Esophagus (tissue), 2 donors: Measurements from ENCODE around the gene ITGB5. TPM values are rescaled to one million over a fixed set of nuclear protein-coding genes. Genes with fewer than 3 reads are reported as not detected.

Source experiments
- H3K27ac ChIP-seq, 2 donors: one replicate each; pipeline ENCODE4 v1.5.1; 2013; ENCODE audit warnings: low read depth in 2 of 2, mild to moderate bottlenecking in 2 of 2, inconsistent platforms in 1 of 2, low read length in 1 of 2, moderate library complexity in 1 of 2
- H3K27me3 ChIP-seq, 2 donors: one replicate each; pipeline ENCODE4 v1.6.1; 2013; ENCODE audit warnings: low read length in 2 of 2, control low read depth in 1 of 2, mild to moderate bottlenecking in 1 of 2; ENCODE audit not compliant: insufficient read depth in 2 of 2, control insufficient read depth in 1 of 2
- H3K36me3 ChIP-seq, 2 donors: one replicate each; pipeline ENCODE4 v1.6.1; 2013; ENCODE audit warnings: low read length in 1 of 2; ENCODE audit not compliant: control insufficient read depth in 2 of 2, insufficient read depth in 2 of 2
- H3K4me1 ChIP-seq, 2 donors: one replicate each; pipeline ENCODE4 v1.6.1; 2013; ENCODE audit warnings: low read length in 1 of 2; ENCODE audit not compliant: control insufficient read depth in 2 of 2, insufficient read depth in 2 of 2
- H3K4me3 ChIP-seq, 2 donors: one replicate each; pipeline ENCODE4 v1.5.1; 2013; ENCODE audit warnings: low read length in 2 of 2, mild to moderate bottlenecking in 2 of 2, low read depth in 1 of 2, moderate library complexity in 1 of 2
- H3K9me3 ChIP-seq, 2 donors: one replicate each; pipeline ENCODE4 v1.6.1; 2013; ENCODE audit warnings: mild to moderate bottlenecking in 2 of 2, low read depth in 1 of 2, low read length in 1 of 2, moderate library complexity in 1 of 2; ENCODE audit not compliant: control insufficient read depth in 2 of 2, insufficient read depth in 1 of 2
- WGBS, 2 donors: extraction: QIAGEN DNeasy Blood & Tissue Kit; methylation state at CpG; one replicate each; pipeline ENCODE4 v1.1.7; 2013; 5-methylcytosine and 5-hydroxymethylcytosine counted together
- polyA plus RNA-seq, 2 donors: library from polyadenylated mRNA; stranded (reverse); fragments of 200-250 nt; gene quantifications; one replicate each; pipeline ENCODE4 v1.2.3, GENCODE V29; 2013
- donor health status: healthy with polysubstance abuse.
- donor health status: Bipolar disorder and iron deficiency.

Gene ITGB5
- polyA plus RNA-seq, 2 donors = 19.5 to 39.6 TPM

DNA sequence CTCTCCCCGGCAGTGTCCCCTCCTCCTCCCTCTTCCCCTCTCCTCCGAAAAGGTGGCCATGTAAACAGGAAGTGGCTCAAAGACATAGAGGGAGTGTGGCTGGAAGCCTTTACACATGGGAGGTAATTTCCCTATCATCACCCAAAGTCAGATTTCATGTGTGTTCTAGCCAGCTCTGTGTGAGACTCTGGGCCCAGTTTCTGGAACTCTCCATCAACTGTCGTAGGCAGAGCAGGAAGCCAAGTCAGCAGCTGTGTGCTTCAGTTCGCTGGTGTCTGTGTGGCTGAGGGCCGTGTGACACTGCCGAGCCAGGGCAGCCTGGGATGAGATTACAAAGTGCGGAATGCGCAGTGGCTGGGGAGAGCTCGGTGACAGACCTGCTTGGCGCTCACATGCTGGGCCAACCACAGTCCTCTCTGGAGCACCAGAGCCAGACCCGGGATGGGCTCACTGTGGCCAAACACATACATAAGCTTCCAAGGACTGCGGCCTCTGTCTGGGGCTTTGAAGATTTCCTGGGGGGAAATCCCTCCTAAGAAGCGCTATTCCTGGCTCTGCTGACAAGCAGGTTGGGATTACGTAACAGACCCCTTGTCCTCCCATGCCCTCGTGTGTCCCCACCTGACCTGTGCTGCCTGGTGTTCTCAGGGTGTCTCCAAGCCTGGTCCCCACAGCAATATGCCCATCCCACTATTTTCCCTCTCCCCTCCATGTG, 106.2 kb downstream of the ITGB5 start:
- no peaks in the 10 kb centered on the region for H3K27me3 ChIP-seq
- H3K9me3 ChIP-seq = no peaks in the 10 kb centered on the region
- peaks cover 10 to 17% of the 10 kb centered on the region in 2 donors for H3K4me1 ChIP-seq
- H3K27ac ChIP-seq = peak overlapping the region; percentile 69 to 73
- H3K4me3 ChIP-seq = no peak overlapping the region
- WGBS, 2 donors = 42 to 46% methylated on average over 15 of the region's 15 CpGs
- H3K36me3 ChIP-seq = peaks cover 0 to 16% of the 10 kb centered on the region in 2 donors

DNA sequence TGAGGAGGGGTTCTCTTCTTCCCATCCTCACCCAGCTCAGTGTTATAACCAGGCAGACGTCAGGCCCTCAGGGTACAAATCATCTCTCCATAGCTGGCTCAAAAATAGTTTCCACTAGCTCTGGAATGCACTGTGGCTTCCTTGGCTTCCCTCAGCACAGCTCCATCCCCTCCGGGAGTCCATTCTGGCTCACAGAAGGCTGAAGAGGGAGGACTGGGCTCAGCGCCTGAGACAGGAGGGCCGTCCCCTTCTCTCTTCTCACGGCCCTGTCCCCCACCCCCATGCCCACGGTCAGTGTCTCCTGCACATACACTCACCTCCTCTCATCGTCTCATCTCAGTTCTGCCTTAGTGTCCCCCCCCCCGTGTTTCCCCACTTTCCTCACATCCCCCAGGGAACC, 106.8 kb downstream of the ITGB5 start:
- no peak overlapping the region for H3K4me3 ChIP-seq
- H3K4me1 ChIP-seq = peaks cover 10 to 17% of the 10 kb centered on the region in 2 donors
- no peaks in the 10 kb centered on the region for H3K27me3 ChIP-seq
- H3K27ac ChIP-seq = peak overlapping the region; percentile 74 to 80
- H3K36me3 ChIP-seq = peaks cover 0 to 19% of the 10 kb centered on the region in 2 donors
- H3K9me3 ChIP-seq = no peaks in the 10 kb centered on the region
- WGBS, 2 donors = 30 to 50% methylated on average over 8 of the region's 8 CpGs

DNA sequence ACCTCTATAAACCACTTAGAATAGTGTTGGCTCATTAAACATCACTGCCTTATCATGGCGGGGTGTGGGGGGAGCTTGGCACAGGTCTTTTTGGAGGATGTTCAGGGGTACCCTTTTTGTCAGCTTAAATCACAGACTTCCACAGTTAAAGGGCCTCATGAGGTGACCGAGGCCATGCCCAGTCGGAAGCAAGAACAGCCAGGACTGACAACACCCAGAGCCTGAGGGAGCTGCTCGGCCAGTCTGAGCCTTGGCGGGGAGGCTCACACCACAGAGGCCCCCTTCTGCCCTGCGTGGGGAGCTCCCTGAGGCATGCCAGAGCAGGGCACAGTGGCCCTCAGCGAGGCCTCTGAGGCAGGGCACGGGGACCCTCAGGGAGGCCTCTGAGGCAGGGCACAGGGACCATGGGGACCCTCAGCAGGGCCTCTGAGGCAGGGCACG, 107.4 kb downstream of the ITGB5 start:
- no peaks in the 10 kb centered on the region for H3K27me3 ChIP-seq
- H3K4me3 ChIP-seq = no peak overlapping the region
- peaks cover 10 to 17% of the 10 kb centered on the region in 2 donors for H3K4me1 ChIP-seq
- H3K9me3 ChIP-seq = no peaks in the 10 kb centered on the region
- peak overlapping the region; percentile 74 to 80 for H3K27ac ChIP-seq
- peaks cover 0 to 19% of the 10 kb centered on the region in 2 donors for H3K36me3 ChIP-seq
- 73 to 76% methylated on average over 9 of the region's 9 CpGs for WGBS, 2 donors

DNA sequence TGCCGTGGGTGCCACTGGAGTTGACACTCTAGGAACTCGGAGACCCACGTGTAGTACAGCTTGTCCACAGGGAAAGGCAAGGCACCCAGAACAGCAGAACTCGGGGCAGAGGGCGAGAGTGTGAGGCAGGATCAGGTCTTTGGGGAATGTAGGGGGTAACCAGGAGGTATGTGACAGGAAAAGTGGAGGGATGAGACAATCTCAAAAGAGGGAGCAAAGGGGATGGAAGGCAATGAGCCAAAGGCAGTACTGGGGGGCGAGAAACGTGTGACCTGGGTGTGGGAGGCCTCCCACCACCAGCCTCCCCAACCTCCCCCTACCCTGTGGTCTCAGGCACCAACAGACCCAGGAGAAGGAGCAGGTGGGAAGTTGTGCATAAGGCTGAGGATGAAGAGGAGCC, 108.0 kb downstream of the ITGB5 start:
- Histone ChIP-seq H3K36me3 (peaks cover 0 to 19% of the 10 kb centered on the region in 2 donors), H3K4me3 (no peak overlapping the region), H3K27me3 (no peaks in the 10 kb centered on the region), H3K4me1 (peaks cover 10 to 17% of the 10 kb centered on the region in 2 donors), H3K9me3 (no peaks in the 10 kb centered on the region), H3K27ac (no peak overlapping the region)
- 91 to 95% methylated on average over 7 of the region's 7 CpGs for WGBS, 2 donors

DNA sequence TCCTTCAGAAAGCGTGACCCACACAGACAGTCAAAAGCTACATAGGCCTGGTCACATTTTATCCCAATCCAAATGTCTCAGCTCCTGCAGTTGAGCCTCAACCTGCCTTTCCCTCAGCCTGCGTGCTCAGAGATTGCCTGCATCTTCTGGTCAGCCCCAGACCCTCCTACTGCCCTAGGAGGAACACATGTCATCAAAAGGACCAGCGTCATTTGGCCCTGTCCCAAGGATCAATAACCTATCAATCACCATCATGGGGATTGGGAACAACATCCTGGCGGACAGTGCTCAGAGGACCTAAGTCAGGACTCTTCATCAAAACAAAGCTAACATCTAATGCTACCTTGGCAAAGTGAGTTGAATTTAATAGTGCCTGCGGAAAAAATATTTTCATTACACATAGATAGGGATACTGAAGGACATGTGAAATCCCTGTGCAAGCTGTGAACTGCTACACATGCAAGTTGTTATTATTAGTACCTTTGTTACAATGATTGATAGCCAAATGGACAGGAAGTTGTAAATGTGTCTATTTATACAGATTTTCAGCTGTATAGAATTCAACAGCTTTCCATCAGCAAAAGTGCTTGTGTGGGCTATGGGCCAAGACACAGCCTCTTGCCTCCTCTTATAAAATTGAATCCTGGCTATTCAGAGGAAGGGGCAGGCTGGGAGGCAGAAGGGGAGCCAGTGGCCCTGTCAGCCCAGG, 109.2 kb downstream of the ITGB5 start:
- Histone ChIP-seq H3K27ac (no peak overlapping the region), H3K4me1 (peaks cover 10 to 17% of the 10 kb centered on the region in 2 donors), H3K4me3 (no peak overlapping the region), H3K27me3 (no peaks in the 10 kb centered on the region), H3K36me3 (peaks cover 0 to 24% of the 10 kb centered on the region in 2 donors), H3K9me3 (no peaks in the 10 kb centered on the region)
- 80 to 85% methylated on average over 5 of the region's 5 CpGs for WGBS, 2 donors

DNA sequence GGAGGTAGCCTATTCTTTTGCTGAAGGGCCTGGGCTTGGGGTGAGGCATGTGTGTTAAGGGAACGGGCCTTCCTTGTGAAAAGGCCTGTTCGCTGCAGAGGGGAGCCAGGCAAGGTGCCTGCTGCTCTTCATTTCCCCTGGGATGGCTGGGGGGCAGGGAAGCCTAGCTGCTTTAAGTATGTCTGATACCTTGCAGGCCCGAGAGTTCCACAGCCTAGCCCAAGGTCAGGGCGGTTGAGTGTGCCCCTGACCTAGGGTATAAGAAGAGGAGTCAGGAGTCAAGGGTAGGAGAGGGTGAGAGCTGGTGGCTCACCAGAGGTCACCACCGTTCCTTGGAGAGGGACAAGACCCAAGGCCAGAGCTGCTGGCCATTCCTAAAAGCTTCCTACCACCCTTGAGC, 110.3 kb downstream of the ITGB5 start:
- peak overlapping the region in 1 of 2 donors; percentile 33 for H3K27ac ChIP-seq
- peaks cover 0 to 24% of the 10 kb centered on the region in 2 donors for H3K36me3 ChIP-seq
- no peak overlapping the region for H3K4me3 ChIP-seq
- 90 to 94% methylated on average over 5 of the region's 5 CpGs for WGBS, 2 donors
- no peaks in the 10 kb centered on the region for H3K9me3 ChIP-seq
- H3K4me1 ChIP-seq = peaks cover 10 to 15% of the 10 kb centered on the region in 2 donors
- H3K27me3 ChIP-seq = no peaks in the 10 kb centered on the region

DNA sequence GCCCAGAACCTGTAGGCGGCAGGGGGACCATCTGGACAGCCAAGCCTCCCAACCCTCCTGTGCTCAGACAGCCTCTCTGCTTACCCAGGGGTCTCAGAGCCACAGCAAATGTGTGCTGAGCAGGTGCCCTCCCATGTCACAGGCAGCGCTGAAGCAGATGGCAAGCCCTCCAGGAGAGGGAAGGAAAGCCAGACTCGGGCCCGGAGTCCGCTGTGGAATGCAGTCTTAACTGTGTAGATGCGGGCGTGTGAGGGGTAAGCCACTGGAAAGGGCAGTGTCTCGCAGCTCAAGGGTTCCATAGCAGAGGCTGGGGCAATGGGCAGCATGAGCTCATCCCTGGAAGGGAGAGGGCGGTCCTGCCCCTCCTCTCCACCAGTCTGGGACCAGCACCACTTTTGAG, 111.3 kb downstream of the ITGB5 start:
- Histone ChIP-seq H3K9me3 (no peaks in the 10 kb centered on the region), H3K4me1 (peaks cover 7 to 10% of the 10 kb centered on the region in 2 donors), H3K4me3 (no peak overlapping the region), H3K27ac (no peak overlapping the region), H3K36me3 (peaks cover 0 to 23% of the 10 kb centered on the region in 2 donors), H3K27me3 (no peaks in the 10 kb centered on the region)
- WGBS, 2 donors = 94 to 97% methylated on average over 9 of the region's 9 CpGs

DNA sequence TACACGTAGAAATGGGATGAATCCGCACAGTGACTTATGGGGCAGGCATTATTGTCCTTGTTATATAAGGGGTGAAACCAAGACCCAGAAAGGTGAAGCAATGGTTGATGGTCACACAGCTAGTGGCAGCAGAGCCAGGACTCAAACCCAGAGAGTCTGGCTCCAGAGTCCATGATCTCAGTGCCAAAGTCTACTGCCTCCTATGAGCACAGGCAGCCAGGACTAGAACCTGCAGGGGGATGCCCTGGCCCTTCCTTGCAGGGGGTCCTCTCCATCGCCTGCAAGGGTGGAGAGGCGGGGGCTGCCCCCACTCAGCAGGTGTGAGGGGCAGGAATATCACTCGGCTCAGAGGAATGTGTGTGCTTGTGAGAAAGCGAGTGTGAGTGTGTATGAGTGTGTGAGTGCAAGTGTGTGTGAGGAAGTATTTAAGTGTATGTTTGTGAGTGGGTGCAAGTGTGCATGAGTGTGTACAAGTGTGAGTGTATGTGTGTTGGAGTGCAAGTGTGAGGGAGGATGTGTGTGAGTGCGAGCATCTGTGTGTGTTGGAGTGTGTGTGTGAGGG, 112.2 kb downstream of the ITGB5 start:
- peaks cover 0 to 21% of the 10 kb centered on the region in 2 donors for H3K36me3 ChIP-seq
- H3K4me1 ChIP-seq = peaks cover 4 to 11% of the 10 kb centered on the region in 2 donors
- 92% methylated on average over 7 of the region's 7 CpGs for WGBS, 2 donors
- no peak overlapping the region for H3K27ac ChIP-seq
- no peaks in the 10 kb centered on the region for H3K27me3 ChIP-seq
- H3K9me3 ChIP-seq = no peaks in the 10 kb centered on the region
- no peak overlapping the region for H3K4me3 ChIP-seq

DNA sequence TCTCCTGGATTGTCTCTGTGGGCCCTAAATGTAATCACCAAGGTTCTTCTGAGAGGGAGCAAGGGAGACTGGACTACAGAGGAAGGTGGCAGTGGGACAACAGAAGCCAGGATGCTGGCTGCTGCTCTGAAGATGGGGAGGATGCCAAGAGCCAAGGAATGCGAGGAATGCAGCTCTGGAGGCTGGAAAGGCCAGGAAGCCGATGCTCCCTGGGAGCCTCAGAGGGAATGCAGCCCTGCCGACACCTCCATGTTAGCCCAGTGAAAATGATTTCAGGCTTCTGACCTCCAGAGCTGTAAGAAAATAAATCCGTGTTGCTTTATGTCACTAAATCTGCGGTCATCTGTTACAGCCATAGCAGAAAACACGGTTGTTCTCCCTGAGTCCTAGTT, 112.8 kb downstream of the ITGB5 start:
- Histone ChIP-seq H3K27ac (peak overlapping the region in 1 of 2 donors; percentile 21), H3K9me3 (no peaks in the 10 kb centered on the region), H3K27me3 (no peaks in the 10 kb centered on the region), H3K36me3 (peaks cover 0 to 19% of the 10 kb centered on the region in 2 donors), H3K4me1 (peaks cover 3 to 9% of the 10 kb centered on the region in 2 donors), H3K4me3 (no peak overlapping the region)
- WGBS, 2 donors = 59 to 62% methylated on average over 6 of the region's 6 CpGs
